SK-N-MC (cell line): ENCODE data around the gene DPPA4.

Source experiments
- DNase-seq: peaks from one replicate; pipeline ENCODE4 v3.0.0-alpha.2; 2011; ENCODE audit warnings: low read depth, low spot score
- H3K27ac ChIP-seq: fragments of 200-600 bp; sonication (generic); 2 replicates; pipeline ENCODE4 v1.5.1; 2016; ENCODE audit warnings: mixed run types
- H3K36me3 ChIP-seq: fragments of 200-600 bp; sonication (generic); 2 replicates; pipeline ENCODE4 v1.6.1; 2017; ENCODE audit warnings: antibody characterized with exemption, low read length, mixed read lengths; ENCODE audit not compliant: insufficient read depth
- H3K4me3 ChIP-seq: fragments of 200-600 bp; sonication (generic); 2 replicates; pipeline ENCODE4 v1.5.1; 2016
- H3K9ac ChIP-seq: fragments of 200-600 bp; sonication (generic); 2 replicates; pipeline ENCODE4 v1.8.0; 2017; ENCODE audit warnings: mixed run types, mixed read lengths; ENCODE audit not compliant: insufficient read length
- H3K9me3 ChIP-seq: fragments of 200-600 bp; sonication (generic); 2 replicates; pipeline ENCODE4 v1.6.1; 2017; ENCODE audit warnings: low read depth, mild to moderate bottlenecking, antibody characterized with exemption, low read length, moderate library complexity, mixed read lengths
- EZH2 ChIP-seq: fragments of 200-600 bp; sonication (generic); IDR thresholded peaks from one replicate; pipeline ENCODE4 v1.6.1; 2017; ENCODE audit warnings: antibody characterized with exemption
- FOXP2 ChIP-seq: optimal IDR thresholded peaks from 2 replicates; pipeline ENCODE3; 2011; ENCODE audit warnings: mild to moderate bottlenecking, moderate library complexity; ENCODE audit not compliant: insufficient read depth; ENCODE audit errors: extremely low read length, control extremely low read depth
- POLR2AphosphoS5 ChIP-seq: IDR thresholded peaks from 2 replicates; pipeline ENCODE4 v1.6.1; 2012; ENCODE audit warnings: mild to moderate bottlenecking, low read depth, low read length, borderline replicate concordance

Gene DPPA4

DNA sequence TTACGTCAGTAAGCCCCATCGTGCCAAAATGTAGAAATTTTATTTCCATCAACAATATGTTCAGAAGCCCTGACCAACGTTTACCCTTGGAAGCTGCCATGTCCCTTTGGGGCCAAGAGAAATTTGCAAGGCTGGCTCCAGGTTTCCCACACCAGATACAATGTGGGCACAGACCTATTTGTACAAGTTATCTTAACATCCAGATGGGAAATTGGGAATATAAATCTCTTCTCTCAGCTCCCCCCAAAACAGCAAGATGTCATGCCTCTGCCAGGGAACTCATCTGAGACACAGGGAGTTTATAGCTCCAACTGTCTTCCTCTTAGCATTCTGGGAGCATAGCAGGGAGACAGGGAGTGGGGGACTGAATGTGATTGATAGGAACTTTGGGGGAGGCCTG is 11.7 kb downstream of the DPPA4 start:
- Histone ChIP-seq H3K4me3 (no peak overlapping the region), H3K27ac (no peak overlapping the region), H3K36me3 (no peaks in the 10 kb centered on the region), H3K9me3 (no peaks in the 10 kb centered on the region), H3K9ac (no peak overlapping the region)
- TF ChIP-seq POLR2AphosphoS5: no peak
- no peak for TF ChIP-seq FOXP2
- no peak for TF ChIP-seq EZH2
- no peak for DNase-seq

DNA sequence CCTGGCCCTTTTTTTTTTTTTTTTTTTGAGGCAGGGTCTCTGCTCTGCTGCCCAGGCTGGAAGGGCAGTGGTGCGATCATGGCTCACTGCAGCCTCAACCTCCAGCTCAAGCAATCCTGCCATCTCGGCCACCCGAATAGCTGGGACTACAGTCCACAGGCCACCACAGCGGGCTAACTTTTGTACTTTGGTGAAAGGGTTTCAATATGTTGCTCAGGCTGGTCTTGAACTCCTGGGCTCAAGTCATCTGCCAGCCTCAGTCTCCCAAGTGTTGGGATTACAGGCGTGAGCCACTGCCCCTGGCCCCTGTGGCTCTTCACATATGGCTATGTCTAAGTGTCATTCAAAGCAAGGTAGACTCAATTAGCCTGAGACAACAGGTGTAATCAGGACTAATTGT is 12.2 kb downstream of the DPPA4 start:
- TF ChIP-seq POLR2AphosphoS5 (no peak), FOXP2 (no peak), EZH2 (no peak)
- H3K27ac ChIP-seq: no peak overlapping the region
- H3K9me3 ChIP-seq: no peaks in the 10 kb centered on the region
- H3K9ac ChIP-seq: no peak overlapping the region
- H3K36me3 ChIP-seq: no peaks in the 10 kb centered on the region
- H3K4me3 ChIP-seq: no peak overlapping the region
- no peak for DNase-seq

GRCh38 chr3:109316162-109316730 is 21.1 kb downstream of the DPPA4 start, which contains the start of gene DPPA2:
Gene DPPA2, minus strand, starts transcription at chr3:109316517. Its CDS starts 1,975 bp downstream, at chr3:109314542.
- TF ChIP-seq POLR2AphosphoS5: no peak
- TF ChIP-seq FOXP2: no peak
- TF ChIP-seq EZH2: no peak
- no peaks in the 10 kb centered on the region for H3K36me3 ChIP-seq
- DNase-seq: no peak
- no peak within 1 kb of the TSS for H3K27ac ChIP-seq
- no peak within 1 kb of the TSS for H3K4me3 ChIP-seq
- no peak within 1 kb of the TSS for H3K9ac ChIP-seq
- H3K9me3 ChIP-seq: no peaks in the 10 kb centered on the region

GRCh38 chr3:109313061-109313460 is 24.3 kb downstream of the DPPA4 start:
- DNase-seq: no peak
- H3K4me3 ChIP-seq: no peak overlapping the region
- no peak for TF ChIP-seq FOXP2
- no peak for TF ChIP-seq EZH2
- TF ChIP-seq POLR2AphosphoS5: no peak

DNA sequence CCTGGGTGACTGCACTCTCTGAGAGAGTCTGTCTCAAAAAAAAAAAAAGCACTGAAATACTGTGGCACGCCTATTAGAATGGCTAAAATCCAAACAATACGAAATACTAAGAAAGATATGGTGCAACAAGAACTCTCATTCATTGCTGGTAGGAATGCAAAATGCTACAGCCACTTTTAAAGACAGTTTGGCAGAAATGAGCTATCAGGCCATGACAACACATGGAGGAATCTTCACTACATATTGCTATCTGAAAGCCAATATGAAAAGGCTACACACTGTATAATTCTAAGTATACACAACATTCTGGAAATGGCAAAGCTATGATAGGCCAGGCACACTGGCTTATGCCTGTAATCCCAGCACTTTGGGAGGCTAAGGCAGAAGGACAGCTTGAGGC is 39.9 kb downstream of the DPPA4 start:
- Histone ChIP-seq H3K27ac (no peak overlapping the region), H3K36me3 (no peaks in the 10 kb centered on the region), H3K9me3 (no peaks in the 10 kb centered on the region), H3K9ac (no peak overlapping the region), H3K4me3 (no peak overlapping the region)
- DNase-seq: no peak
- TF ChIP-seq FOXP2: no peak
- no peak for TF ChIP-seq EZH2
- TF ChIP-seq POLR2AphosphoS5: no peak

More at GRCh38 chr3:109313061-109313460, 24.3 kb downstream of the DPPA4 start:
- Histone ChIP-seq H3K9ac (no peak overlapping the region), H3K27ac (no peak overlapping the region), H3K36me3 (no peaks in the 10 kb centered on the region), H3K9me3 (no peaks in the 10 kb centered on the region)

DNA sequence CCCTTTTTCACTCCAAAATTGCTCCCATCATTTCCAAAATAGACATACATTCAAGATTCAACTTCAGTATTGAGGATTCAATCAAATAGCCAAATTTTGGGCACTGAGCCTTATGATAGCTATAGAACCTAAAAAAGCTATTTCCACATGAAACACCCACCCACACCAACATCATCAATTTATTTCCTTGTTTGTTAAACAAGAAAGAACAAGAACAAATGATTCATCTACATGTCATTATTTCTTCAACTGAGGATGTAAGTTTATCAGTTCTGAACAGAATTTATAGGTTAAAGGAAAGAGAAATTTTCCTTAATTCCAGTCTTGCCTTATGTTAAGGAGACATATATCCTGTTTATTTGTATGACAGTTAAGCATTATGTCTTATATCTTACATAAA is 53.3 kb downstream of the DPPA4 start:
- TF ChIP-seq POLR2AphosphoS5 (no peak), FOXP2 (no peak), EZH2 (no peak)
- Histone ChIP-seq H3K36me3 (no peaks in the 10 kb centered on the region), H3K4me3 (no peak overlapping the region), H3K27ac (no peak overlapping the region), H3K9me3 (no peaks in the 10 kb centered on the region), H3K9ac (no peak overlapping the region)
- DNase-seq: no peak

DNA sequence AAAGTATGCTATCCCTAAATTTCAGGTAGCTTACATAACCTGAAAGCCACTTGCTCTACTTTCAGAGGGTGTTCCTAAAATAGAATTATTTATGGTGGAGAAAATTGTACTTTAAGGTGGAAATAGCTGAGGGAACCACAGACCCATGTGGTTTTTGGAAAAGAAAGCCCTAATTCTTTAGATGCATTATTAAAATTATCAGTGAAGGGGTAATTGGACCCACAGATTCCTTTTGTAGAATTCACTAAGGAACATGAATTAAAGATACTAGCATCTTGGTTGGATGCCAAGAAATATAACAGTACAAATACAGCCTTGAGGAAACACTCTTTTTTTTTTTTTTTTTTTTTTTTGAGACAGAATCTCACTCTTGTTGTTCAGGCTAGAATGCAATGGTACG is 58.8 kb downstream of the DPPA4 start:
- no peak for DNase-seq
- Histone ChIP-seq H3K36me3 (no peaks in the 10 kb centered on the region), H3K9ac (no peak overlapping the region), H3K4me3 (no peak overlapping the region), H3K9me3 (no peaks in the 10 kb centered on the region), H3K27ac (no peak overlapping the region)
- no peak for TF ChIP-seq POLR2AphosphoS5
- no peak for TF ChIP-seq EZH2
- TF ChIP-seq FOXP2: no peak

DNA sequence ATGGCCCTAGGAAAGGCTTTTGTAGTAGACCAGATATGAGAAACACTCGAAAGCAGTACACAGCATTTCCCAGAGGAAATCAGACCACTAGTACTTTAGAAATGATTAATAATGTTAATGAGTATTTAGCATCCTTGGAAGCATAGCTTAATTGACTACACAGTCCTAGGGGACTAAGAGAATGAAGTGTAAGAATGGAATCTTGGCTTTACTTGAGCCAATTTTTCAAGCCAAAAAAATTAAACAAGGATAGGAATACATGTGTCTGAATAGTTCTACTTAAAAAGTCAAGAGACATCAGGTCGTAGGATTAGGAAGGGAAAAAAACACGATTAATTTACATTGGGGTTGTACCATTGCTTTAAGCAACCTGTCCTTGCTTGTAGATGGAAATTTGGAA is 59.2 kb downstream of the DPPA4 start:
- no peak for TF ChIP-seq FOXP2
- no peak for TF ChIP-seq EZH2
- no peak for TF ChIP-seq POLR2AphosphoS5
- Histone ChIP-seq H3K9ac (no peak overlapping the region), H3K27ac (no peak overlapping the region), H3K4me3 (no peak overlapping the region), H3K36me3 (no peaks in the 10 kb centered on the region), H3K9me3 (no peaks in the 10 kb centered on the region)
- DNase-seq: no peak
